ENCODE data around the gene LBR.

The LBR gene

GRCh38 chr1:225460737-225461532, 33.1 kb upstream of the LBR start:
- Histone ChIP-seq H3K79me2 (ENCODE audit: insufficient read depth, low read length) (no peaks in the 10 kb centered on the region), H3K36me3 (ENCODE audit: insufficient read depth, low read length) (no peaks in the 10 kb centered on the region), H3K4me3 (ENCODE audit: low read depth, low read length, poor library complexity, severe bottlenecking) (no peak overlapping the region), H3K9me2 (ENCODE audit: low read depth, low read length) (no peaks in the 10 kb centered on the region), H2AFZ (ENCODE audit: low read length) (no peak overlapping the region), H3K4me1 (ENCODE audit: insufficient read depth, low read length, severe bottlenecking) (no peaks in the 10 kb centered on the region), H3K27me3 (ENCODE audit: insufficient read depth, low read length) (no peaks in the 10 kb centered on the region), H4K20me1 (ENCODE audit: insufficient read depth, low read length) (no peaks in the 10 kb centered on the region), H3F3A (ENCODE audit: insufficient read depth, low read length) (no peaks in the 10 kb centered on the region), H3K9me3 (ENCODE audit: low read length) (no peaks in the 10 kb centered on the region), H3K4me2 (ENCODE audit: low read length) (no peak overlapping the region), H3K9ac (ENCODE audit: low read length) (no peak overlapping the region), H3K27ac (ENCODE audit: low read depth, low read length, poor library complexity, severe bottlenecking) (no peak overlapping the region)
- no peak for TF ChIP-seq CTCF (IDR thresholded peaks at IDR 0.05; ENCODE audit: low read length)
- TF ChIP-seq EZH2 (IDR thresholded peaks at IDR 0.05; ENCODE audit: borderline replicate concordance, low read length), result no peak

- Histone ChIP-seq H3K79me2 (ENCODE audit: insufficient read depth, low read length) (no peaks in the 10 kb centered on the region), H3F3A (ENCODE audit: insufficient read depth, low read length) (no peaks in the 10 kb centered on the region), H3K36me3 (ENCODE audit: insufficient read depth, low read length) (no peaks in the 10 kb centered on the region; the same call in 1 of the 2 replicates), H4K20me1 (ENCODE audit: insufficient read depth, low read length) (no peaks in the 10 kb centered on the region), H3K27me3 (ENCODE audit: insufficient read depth, low read length) (no peaks in the 10 kb centered on the region), H3K27ac (ENCODE audit: low read depth, low read length, poor library complexity, severe bottlenecking) (no peak overlapping the region), H3K9me2 (ENCODE audit: low read depth, low read length) (no peaks in the 10 kb centered on the region), H3K9me3 (ENCODE audit: low read length) (no peaks in the 10 kb centered on the region), H3K4me1 (ENCODE audit: insufficient read depth, low read length, severe bottlenecking) (no peaks in the 10 kb centered on the region), H3K4me2 (ENCODE audit: low read length) (no peak overlapping the region), H3K9ac (ENCODE audit: low read length) (no peak overlapping the region), H3K4me3 (ENCODE audit: low read depth, low read length, poor library complexity, severe bottlenecking) (no peak overlapping the region), H2AFZ (ENCODE audit: low read length) (no peak overlapping the region)
- no peak for TF ChIP-seq CTCF (IDR thresholded peaks at IDR 0.05; ENCODE audit: low read length)
- TF ChIP-seq EZH2 (IDR thresholded peaks at IDR 0.05; ENCODE audit: borderline replicate concordance, low read length), result no peak
Measured at GRCh38 chr1:225460021-225460736, 32.3 kb upstream of the LBR start.

- TF ChIP-seq EZH2 (IDR thresholded peaks at IDR 0.05; ENCODE audit: borderline replicate concordance, low read length) (no peak), CTCF (IDR thresholded peaks at IDR 0.05; ENCODE audit: low read length) (no peak)
- H3K4me2 ChIP-seq (ENCODE audit: low read length), result no peak overlapping the region
- H3K27ac ChIP-seq (ENCODE audit: low read depth, low read length, poor library complexity, severe bottlenecking), result no peak overlapping the region
- H3K36me3 ChIP-seq (ENCODE audit: insufficient read depth, low read length), result no peaks in the 10 kb centered on the region; the same call in 1 of the 2 replicates
- H3K4me3 ChIP-seq (ENCODE audit: low read depth, low read length, poor library complexity, severe bottlenecking), result no peak overlapping the region
- H3K27me3 ChIP-seq (ENCODE audit: insufficient read depth, low read length), result no peaks in the 10 kb centered on the region
- no peak overlapping the region for H3K9ac ChIP-seq (ENCODE audit: low read length)
- peaks cover 6% of the 10 kb centered on the region for H3K9me3 ChIP-seq (ENCODE audit: low read length)
- no peaks in the 10 kb centered on the region for H3K9me2 ChIP-seq (ENCODE audit: low read depth, low read length)
- H3K79me2 ChIP-seq (ENCODE audit: insufficient read depth, low read length), result no peaks in the 10 kb centered on the region
- H4K20me1 ChIP-seq (ENCODE audit: insufficient read depth, low read length), result no peaks in the 10 kb centered on the region
- no peaks in the 10 kb centered on the region for H3K4me1 ChIP-seq (ENCODE audit: insufficient read depth, low read length, severe bottlenecking)
- H2AFZ ChIP-seq (ENCODE audit: low read length), result no peak overlapping the region
- H3F3A ChIP-seq (ENCODE audit: insufficient read depth, low read length), result no peaks in the 10 kb centered on the region
Measured at GRCh38 chr1:225458222-225458631, 30.4 kb upstream of the LBR start.

Measured in OCI-LY1 (cell line).